ENCODE data around the gene PEX16. TPM values are rescaled to one million over a fixed set of nuclear protein-coding genes. Genes with fewer than 3 reads are reported as not detected.
A peak's percentile ranks its signal among the peaks of the same experiment; 100 is the strongest.

Gene PEX16
- total and polyA plus RNA-seq, 2 of the 13 experiments (the other 11 are each of a cell fraction or from before 2014, with no cell fraction given), result 12.5 to 21.8 TPM

DNA sequence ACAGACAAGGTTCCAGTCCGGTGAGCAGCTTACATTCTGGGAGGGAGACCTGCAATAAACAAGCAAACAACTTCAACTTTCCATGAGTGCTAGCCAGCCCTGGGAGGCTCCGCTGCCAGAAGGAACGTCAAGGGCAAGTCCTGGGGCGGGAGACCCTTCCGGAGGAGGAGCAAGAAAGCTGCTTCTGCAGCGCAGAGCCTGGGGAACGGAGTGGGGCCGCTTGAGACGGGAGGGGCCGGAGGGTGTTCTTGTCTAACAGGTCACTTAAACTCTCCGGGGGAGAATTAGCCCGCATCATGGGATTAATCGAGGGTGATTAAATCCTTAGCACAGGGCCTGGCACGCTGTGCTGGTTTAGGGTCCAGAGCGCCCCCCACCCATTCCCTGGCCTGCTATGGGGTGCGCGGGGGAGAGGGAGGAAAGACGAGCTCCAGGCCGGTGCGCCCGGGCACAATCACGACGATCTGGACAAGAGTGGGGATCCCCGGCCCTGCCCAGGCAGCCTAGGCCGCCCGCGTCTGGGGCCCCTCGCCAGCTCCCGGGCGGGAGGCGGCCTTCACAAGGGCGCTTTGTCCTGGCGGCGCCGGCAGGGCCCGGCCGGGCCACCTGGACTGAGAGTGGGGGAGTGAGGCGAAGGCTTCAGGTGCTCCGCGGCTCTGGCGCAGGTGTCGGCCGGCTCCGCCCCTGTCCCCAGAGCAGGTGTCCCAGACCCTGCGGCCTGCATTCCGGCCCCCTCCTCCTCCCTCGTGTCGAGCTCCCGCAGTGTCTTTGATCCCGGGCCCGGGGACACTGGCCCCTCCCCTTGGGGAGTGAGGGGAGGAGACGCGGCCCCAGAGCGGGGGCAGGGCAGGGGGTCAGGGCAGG lies 4.1 kb upstream of the PEX16 start (continued):
- TF ChIP-seq ZNF431 (CRISPR knock-in tag; IDR thresholded peaks at IDR 0.05; ENCODE audit: borderline replicate concordance, low read depth), result no peak
- TF ChIP-seq ZNF574 (CRISPR knock-in tag; IDR thresholded peaks at IDR 0.05), result no peak
- TF ChIP-seq, protein P1, sequence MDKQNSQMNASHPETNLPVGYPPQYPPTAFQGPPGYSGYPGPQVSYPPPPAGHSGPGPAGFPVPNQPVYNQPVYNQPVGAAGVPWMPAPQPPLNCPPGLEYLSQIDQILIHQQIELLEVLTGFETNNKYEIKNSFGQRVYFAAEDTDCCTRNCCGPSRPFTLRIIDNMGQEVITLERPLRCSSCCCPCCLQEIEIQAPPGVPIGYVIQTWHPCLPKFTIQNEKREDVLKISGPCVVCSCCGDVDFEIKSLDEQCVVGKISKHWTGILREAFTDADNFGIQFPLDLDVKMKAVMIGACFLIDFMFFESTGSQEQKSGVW (CRISPR knock-in tag; IDR thresholded peaks at IDR 0.05; ENCODE audit: borderline replicate concordance), result no peak
- no peak for TF ChIP-seq ATRX (CRISPR knock-in tag; IDR thresholded peaks at IDR 0.05; ENCODE audit: borderline replicate concordance)
- TF ChIP-seq KDM6A (CRISPR knock-in tag; IDR thresholded peaks at IDR 0.05; ENCODE audit: low read depth), result no peak
- TF ChIP-seq ZBTB42 (CRISPR knock-in tag; IDR thresholded peaks at IDR 0.05), result no peak
- no peak for TF ChIP-seq BORCS8-MEF2B (CRISPR knock-in tag; IDR thresholded peaks at IDR 0.05)
- TF ChIP-seq ZNF768 (CRISPR knock-in tag; IDR thresholded peaks at IDR 0.05), result no peak; the same call in 1 of the 2 replicates
- no peak for TF ChIP-seq GZF1 (CRISPR knock-in tag; IDR thresholded peaks at IDR 0.05)
- TF ChIP-seq NONO (IDR thresholded peaks at IDR 0.05), result no peak
- TF ChIP-seq NONO (CRISPR knock-in tag; conservative IDR thresholded peaks at IDR 0.05), result 0 out of 2 replicates have a peak, but pooled peaks have one; percentile 47
- TF ChIP-seq EED (CRISPR knock-in tag; IDR thresholded peaks at IDR 0.05), result no peak
- TF ChIP-seq HBP1 (CRISPR knock-in tag; IDR thresholded peaks at IDR 0.05; ENCODE audit: low read depth), result no peak
- TF ChIP-seq E2F1 (CRISPR knock-in tag; IDR thresholded peaks at IDR 0.05), result no peak; the same call in 1 of the 2 replicates
- no peak for TF ChIP-seq U2AF1 (optimal IDR thresholded peaks at IDR 0.05; ENCODE audit: low read depth, low read length)
- 0 out of 2 replicates have a peak, but pooled peaks have one; percentile 28 for TF ChIP-seq FOXK1 (CRISPR knock-in tag; IDR thresholded peaks at IDR 0.05; ENCODE audit: borderline replicate concordance, low read depth)
- TF ChIP-seq WIZ (CRISPR knock-in tag; IDR thresholded peaks at IDR 0.05), result 0 out of 2 replicates have a peak, but pooled peaks have one; percentile 23
- TF ChIP-seq, protein P2, sequence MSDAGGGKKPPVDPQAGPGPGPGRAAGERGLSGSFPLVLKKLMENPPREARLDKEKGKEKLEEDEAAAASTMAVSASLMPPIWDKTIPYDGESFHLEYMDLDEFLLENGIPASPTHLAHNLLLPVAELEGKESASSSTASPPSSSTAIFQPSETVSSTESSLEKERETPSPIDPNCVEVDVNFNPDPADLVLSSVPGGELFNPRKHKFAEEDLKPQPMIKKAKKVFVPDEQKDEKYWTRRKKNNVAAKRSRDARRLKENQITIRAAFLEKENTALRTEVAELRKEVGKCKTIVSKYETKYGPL (CRISPR knock-in tag; IDR thresholded peaks at IDR 0.05), result 0 out of 2 replicates have a peak, but pooled peaks have one; percentile 19
- TF ChIP-seq SKI (IDR thresholded peaks at IDR 0.05; ENCODE audit: partially characterized antibody), result no peak
- no peak for TF ChIP-seq ARID2 (CRISPR knock-in tag; IDR thresholded peaks at IDR 0.05; ENCODE audit: borderline replicate concordance)
- TF ChIP-seq NCOA1 (CRISPR knock-in tag; IDR thresholded peaks at IDR 0.05), result no peak
- TF ChIP-seq MED1 (CRISPR knock-in tag; IDR thresholded peaks at IDR 0.05), result peak; percentile 9; the same call in 1 of the 2 replicates
- peak; percentile 17; the same call in 1 of the 2 replicates for TF ChIP-seq SOX5 (CRISPR knock-in tag; IDR thresholded peaks at IDR 0.05; ENCODE audit: borderline replicate concordance)
- no peak for TF ChIP-seq PHF5A (CRISPR knock-in tag; IDR thresholded peaks at IDR 0.05; ENCODE audit: low read depth, unreplicated experiment)
